NCI-H510A (cell line): ENCODE measurements around the gene SLC22A7.

Experiments used
- DNase-seq: peaks from one replicate; lab custom pipeline; 2025; lab: John Stamatoyannopoulos, UW

SLC22A7 gene

GRCh38 chr6:43267619-43268354 lies 30.3 kb upstream of the SLC22A7 start:
- no peak for DNase-seq

DNA sequence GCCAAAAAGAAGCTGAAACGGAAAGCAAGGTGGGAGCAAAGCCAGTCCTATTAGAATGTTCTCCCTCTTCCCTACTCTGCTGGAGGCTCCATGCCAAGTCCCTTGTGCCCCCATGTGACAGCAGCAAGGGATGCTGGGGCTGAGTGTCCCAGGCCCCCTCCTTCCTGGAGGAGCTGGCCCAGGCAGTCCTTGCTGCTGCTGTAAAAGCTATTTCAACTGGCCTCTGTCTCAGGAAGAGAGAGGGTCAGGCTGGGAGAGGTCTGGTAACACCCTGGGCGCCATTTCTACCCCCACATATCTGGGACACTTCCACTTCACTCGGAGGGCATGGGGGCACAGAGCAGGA lies 29.7 kb upstream of the SLC22A7 start:
- no peak for DNase-seq

- DNase-seq, result no peak
Observed at GRCh38 chr6:43268782-43269272, 29.2 kb upstream of the SLC22A7 start.

- no peak for DNase-seq
Observed at GRCh38 chr6:43269273-43270007, 28.6 kb upstream of the SLC22A7 start.

- DNase-seq, result no peak
Observed at GRCh38 chr6:43271103-43271815, 26.8 kb upstream of the SLC22A7 start.

- DNase-seq, result no peak
Observed at GRCh38 chr6:43271944-43272343, 26.1 kb upstream of the SLC22A7 start.

DNA sequence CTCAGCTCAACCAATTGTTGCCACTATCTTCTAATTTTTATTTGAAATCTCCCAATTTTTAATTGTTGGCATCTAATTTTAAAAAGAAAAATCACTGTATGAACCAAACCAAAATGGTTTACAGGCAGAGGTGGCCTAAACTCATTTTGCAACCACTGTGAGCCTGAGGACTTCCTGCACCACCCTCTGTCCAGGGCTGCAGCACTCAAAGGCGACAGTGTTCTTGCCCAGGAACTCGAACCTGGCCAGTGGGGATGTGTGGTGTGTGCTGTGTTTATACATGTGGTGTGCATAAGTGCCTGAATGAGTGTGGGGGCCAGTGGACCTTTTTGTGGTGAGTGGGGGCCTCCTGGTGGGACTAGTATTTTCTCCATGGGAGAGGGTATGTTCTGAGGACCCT lies 24.4 kb upstream of the SLC22A7 start:
- DNase-seq, result no peak

- no peak for DNase-seq
Observed at GRCh38 chr6:43274127-43274915, 23.7 kb upstream of the SLC22A7 start.

GRCh38 chr6:43274916-43275597 lies 23.0 kb upstream of the SLC22A7 start:
- no peak for DNase-seq

DNA sequence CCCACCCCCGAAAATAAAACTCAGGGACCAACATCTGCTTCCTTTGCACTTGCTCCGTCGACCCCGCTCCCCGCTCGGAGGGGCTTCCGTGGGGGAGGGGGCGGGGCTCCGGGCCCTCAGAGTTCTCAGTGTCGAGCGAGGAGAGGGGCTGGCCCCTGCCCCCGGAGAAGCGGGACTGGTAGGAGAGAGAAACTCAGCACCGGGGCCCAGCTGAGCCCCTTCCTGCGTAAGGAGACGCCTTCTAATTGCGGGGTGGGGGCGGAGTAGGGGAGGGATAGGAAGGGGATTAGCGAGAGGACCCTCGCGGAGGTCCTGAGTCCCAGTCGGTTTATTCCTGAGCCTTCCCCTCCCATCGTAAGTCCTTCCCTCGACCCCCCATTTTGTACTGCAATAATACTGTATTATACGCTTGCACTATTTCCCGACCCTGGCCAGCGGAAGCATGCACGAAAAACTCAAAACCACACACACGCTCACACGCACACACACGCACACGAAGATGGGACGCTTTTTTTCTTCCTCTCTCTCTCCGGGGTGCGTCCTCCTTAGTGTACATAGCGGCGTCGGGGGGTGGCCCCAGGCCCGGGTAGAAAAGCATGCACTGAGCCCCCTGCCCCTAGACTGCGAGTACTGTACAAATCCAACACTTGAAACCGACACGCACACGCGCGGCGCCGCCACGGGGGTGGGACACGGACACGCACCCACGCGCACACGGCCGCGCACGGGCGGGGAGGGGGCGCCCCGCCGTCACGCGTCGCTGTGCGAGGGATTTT lies 22.1 kb upstream of the SLC22A7 start:
- no peak for DNase-seq

DNA sequence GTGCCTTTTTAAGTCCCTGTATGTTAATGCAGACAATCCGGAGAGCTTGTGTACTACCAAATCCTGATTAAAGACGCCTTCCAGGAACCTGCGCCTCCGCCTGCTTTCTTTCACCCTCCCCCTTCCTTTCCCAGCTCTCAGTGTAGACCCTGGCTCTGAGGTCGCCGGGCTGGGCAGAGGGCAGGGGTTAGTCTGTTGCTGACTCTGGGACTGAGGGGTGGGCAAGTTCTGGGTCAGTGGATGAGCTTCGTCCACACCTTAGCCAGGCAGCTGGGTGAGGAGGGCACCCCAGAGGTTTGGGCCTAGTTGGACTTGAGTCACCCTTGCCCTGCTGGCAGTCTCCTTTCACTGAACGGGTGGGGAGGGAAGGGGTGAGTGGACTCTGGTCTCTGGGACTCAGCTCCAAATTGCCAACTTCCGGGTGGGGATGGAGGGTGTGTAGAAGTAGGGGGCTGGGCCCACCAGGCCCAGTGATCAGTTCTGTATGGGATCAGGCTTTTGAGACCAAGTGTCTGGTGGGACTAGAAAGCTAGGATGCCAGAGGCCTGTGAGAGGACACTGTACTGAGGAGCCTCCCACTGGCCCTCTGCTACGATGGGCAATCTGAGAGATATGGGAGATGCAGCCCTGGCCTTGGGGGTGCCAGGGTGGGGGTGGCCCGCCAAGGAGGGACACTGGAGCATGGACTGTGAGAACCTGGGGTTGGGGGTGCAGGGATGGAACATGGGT lies 21.3 kb upstream of the SLC22A7 start:
- DNase-seq, result no peak

- no peak for DNase-seq
Observed at GRCh38 chr6:43277306-43277642, 20.8 kb upstream of the SLC22A7 start.

GRCh38 chr6:43277643-43278523 lies 20.2 kb upstream of the SLC22A7 start:
- no peak for DNase-seq

- no peak for DNase-seq
Observed at GRCh38 chr6:43278524-43279078, 19.5 kb upstream of the SLC22A7 start.

- DNase-seq, result no peak
Observed at GRCh38 chr6:43280234-43280633, 17.8 kb upstream of the SLC22A7 start.

DNA sequence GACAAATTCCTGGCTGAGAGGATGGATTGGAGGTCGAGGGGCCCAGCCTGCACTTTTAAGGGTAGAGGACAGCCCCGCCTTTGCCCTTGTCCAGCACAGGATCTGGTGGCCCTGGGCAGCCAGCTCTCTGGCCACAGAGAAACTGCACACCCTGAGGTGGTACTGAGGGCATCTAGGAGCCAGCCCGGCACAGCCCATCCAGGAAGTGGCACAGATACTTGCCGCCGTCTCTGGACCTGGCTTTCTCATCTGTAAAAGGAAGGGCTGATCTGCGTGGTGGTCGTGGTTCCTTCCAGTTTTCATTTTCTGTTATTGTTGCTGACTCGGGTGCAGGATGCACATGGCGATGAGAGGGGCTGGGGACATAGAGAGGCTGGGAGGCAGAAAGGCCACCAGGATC lies 16.0 kb upstream of the SLC22A7 start:
- no peak for DNase-seq

DNA sequence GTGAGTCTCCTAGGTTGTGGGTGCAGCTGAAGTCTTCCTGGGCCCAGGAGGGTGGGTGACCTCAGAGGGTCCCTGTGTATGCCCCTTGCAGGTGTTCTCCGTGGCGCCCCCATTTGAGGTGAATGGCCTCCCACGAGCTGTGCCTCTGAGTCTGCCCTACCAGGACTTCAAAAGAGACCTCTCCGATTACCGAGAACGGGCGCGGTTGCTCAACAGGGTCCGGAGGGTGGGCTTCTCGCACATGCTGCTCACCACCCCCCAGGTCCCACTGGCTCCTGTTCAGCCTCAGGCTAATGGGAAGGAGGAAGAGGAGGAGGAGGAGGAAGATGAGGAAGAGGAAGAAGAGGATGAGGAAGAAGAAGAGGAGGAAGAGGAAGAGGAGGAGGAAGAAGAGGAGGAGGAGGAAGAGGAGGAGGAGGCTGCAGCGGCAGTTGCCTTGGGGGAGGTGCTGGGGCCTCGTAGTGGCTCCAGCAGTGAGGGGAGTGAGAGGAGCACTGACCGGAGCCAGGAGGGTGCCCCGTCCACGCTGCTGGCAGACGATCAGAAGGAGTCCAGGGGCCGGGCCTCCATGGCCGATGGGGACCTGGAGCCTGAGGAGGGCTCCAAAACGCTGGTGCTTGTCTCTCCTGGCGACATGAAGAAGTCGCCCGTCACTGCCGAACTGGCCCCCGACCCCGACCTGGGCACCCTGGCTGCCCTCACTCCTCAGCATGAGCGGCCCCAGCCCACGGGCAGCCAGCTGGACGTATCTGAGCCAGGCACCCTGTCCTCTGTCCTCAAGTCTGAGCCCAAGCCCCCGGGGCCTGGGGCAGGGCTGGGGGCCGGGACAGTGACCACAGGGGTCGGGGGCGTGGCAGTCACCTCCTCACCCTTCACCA lies 15.2 kb upstream of the SLC22A7 start:
- DNase-seq, result no peak

- DNase-seq, result no peak
Observed at GRCh38 chr6:43283514-43283901, 14.6 kb upstream of the SLC22A7 start.
